Liver (tissue), 9 donors: ENCODE data around the gene PTPRD. TPM values are rescaled to one million over a fixed set of nuclear protein-coding genes. Genes with fewer than 3 reads are reported as not detected.

ENCODE experiments used
- DNase-seq: peaks from one replicate; pipeline ENCODE4 v3.0.0-alpha.2; 2017; ENCODE audit warnings: low spot score
- H3K27ac ChIP-seq, 2 donors: one replicate each; pipeline ENCODE4 v1.7.0; 2013; ENCODE audit warnings: inconsistent platforms in 2 of 2, low read length in 2 of 2, control low read depth in 1 of 2, low read depth in 1 of 2, mild to moderate bottlenecking in 1 of 2
- H3K27me3 ChIP-seq, 4 donors: one replicate each; pipeline versions ENCODE4 v1.6.1 to v1.7.0; 2013; ENCODE audit warnings: low read length in 3 of 4, inconsistent platforms in 1 of 4, mild to moderate bottlenecking in 1 of 4, moderate library complexity in 1 of 4; ENCODE audit not compliant: control insufficient read depth in 4 of 4, insufficient read depth in 4 of 4
- H3K36me3 ChIP-seq, 4 donors: one replicate each; pipeline versions ENCODE4 v1.6.1 to v1.7.0; 2013; ENCODE audit warnings: low read length in 3 of 4, mild to moderate bottlenecking in 3 of 4, low read depth in 1 of 4, moderate library complexity in 1 of 4; ENCODE audit not compliant: control insufficient read depth in 4 of 4, insufficient read depth in 3 of 4
- H3K4me1 ChIP-seq, 4 donors: one replicate each; pipeline versions ENCODE4 v1.6.1 to v1.7.0; 2013; ENCODE audit warnings: low read length in 3 of 4, mild to moderate bottlenecking in 3 of 4, moderate library complexity in 1 of 4; ENCODE audit not compliant: control insufficient read depth in 4 of 4, insufficient read depth in 4 of 4
- H3K4me3 ChIP-seq, 3 donors: one replicate each; pipeline versions ENCODE4 v1.6.1 to v1.7.0; 2013; ENCODE audit warnings: low read length in 3 of 3, control low read depth in 1 of 3, low read depth in 1 of 3, mild to moderate bottlenecking in 1 of 3
- H3K9ac ChIP-seq, 2 donors: one replicate each; pipeline ENCODE4 v1.7.0; 2013; ENCODE audit warnings: low read length in 2 of 2, mild to moderate bottlenecking in 2 of 2, moderate library complexity in 2 of 2, control low read depth in 1 of 2, low read depth in 1 of 2
- H3K9me3 ChIP-seq, 4 donors: one replicate each; pipeline versions ENCODE4 v1.6.1 to v1.7.0; 2013; ENCODE audit warnings: low read length in 3 of 4; ENCODE audit not compliant: control insufficient read depth in 4 of 4
- CTCF ChIP-seq: fragments of 150-350 bp; IDR thresholded peaks from 2 replicates; pipeline ENCODE4 v1.5.1; 2017; ENCODE audit warnings: improper control_type of control experiment, low read depth, low read length; ENCODE audit not compliant: missing input control
- EGR1 ChIP-seq, 2 donors: IDR thresholded peaks; 2 replicates each; pipeline ENCODE4 v1.6.1; 2016 to 2018; ENCODE audit warnings: antibody characterized with exemption in 2 of 2, low read depth in 2 of 2
- FOXA1 ChIP-seq: IDR thresholded peaks from 2 replicates; pipeline ENCODE4 v1.6.1; 2016; ENCODE audit warnings: antibody characterized with exemption
- FOXA2 ChIP-seq: IDR thresholded peaks from 2 replicates; pipeline ENCODE4 v1.6.1; 2016; ENCODE audit warnings: antibody characterized with exemption
- GABPA ChIP-seq, 2 donors: IDR thresholded peaks in 1 of 2; conservative IDR thresholded peaks in 1 of 2; 2 replicates each; pipeline ENCODE4 v1.6.1; 2016; ENCODE audit warnings: antibody characterized with exemption in 2 of 2, mild to moderate bottlenecking in 1 of 2, moderate library complexity in 1 of 2
- HNF4G ChIP-seq: IDR thresholded peaks from 2 replicates; pipeline ENCODE4 v1.6.1; 2016; ENCODE audit warnings: antibody characterized with exemption
- JUND ChIP-seq, 2 donors: IDR thresholded peaks; 2 replicates each; pipeline ENCODE4 v1.6.1; 2016; ENCODE audit warnings: antibody characterized with exemption in 2 of 2
- MAX ChIP-seq: IDR thresholded peaks from 2 replicates; pipeline ENCODE4 v1.6.1; 2016; ENCODE audit warnings: antibody characterized with exemption
- NR2F2 ChIP-seq: IDR thresholded peaks from 2 replicates; pipeline ENCODE4 v1.6.1; 2016; ENCODE audit warnings: antibody characterized with exemption
- RAD21 ChIP-seq, 2 donors: IDR thresholded peaks; 2 replicates each; pipeline ENCODE4 v1.6.1; 2016; ENCODE audit warnings: antibody characterized with exemption in 2 of 2, mild to moderate bottlenecking in 2 of 2
- RXRA ChIP-seq, 2 donors: IDR thresholded peaks; 2 replicates each; pipeline ENCODE4 v1.6.1; 2017 to 2018; ENCODE audit warnings: antibody characterized with exemption in 2 of 2, mild to moderate bottlenecking in 1 of 2
- SP1 ChIP-seq: IDR thresholded peaks from 2 replicates; pipeline ENCODE4 v1.6.1; 2018; ENCODE audit warnings: antibody characterized with exemption, mild to moderate bottlenecking
- TAF1 ChIP-seq: conservative IDR thresholded peaks from 2 replicates; pipeline ENCODE4 v1.6.1; 2016; ENCODE audit warnings: antibody characterized with exemption, mild to moderate bottlenecking
- YY1 ChIP-seq: IDR thresholded peaks from 2 replicates; pipeline ENCODE4 v1.6.1; 2016; ENCODE audit warnings: antibody characterized with exemption, mild to moderate bottlenecking
- ZBTB33 ChIP-seq: IDR thresholded peaks from 2 replicates; pipeline ENCODE4 v1.6.1; 2016; ENCODE audit warnings: antibody characterized with exemption
- WGBS: extraction: QIAGEN DNeasy Blood & Tissue Kit; methylation state at CpG from one replicate; pipeline ENCODE4 v1.1.7; 2013; 5-methylcytosine and 5-hydroxymethylcytosine counted together
- polyA plus RNA-seq, 2 donors: library from polyadenylated mRNA; stranded (reverse) in 1 of 2; unstranded in 1 of 2; fragments of 200-250 nt in 1 of 2; fragments of >200 nt in 1 of 2; fragmentation: Nextera tagmentation in 1 of 2; extraction: Ambion mirVana in 1 of 2; gene quantifications; one replicate each; pipeline versions ENCODE4 v1.2.1 to v1.2.3, GENCODE V29; 2013 to 2015
- total RNA-seq, 2 donors: library from RNA; depleted of rRNA; stranded (reverse); fragments of >200 nt; gene quantifications; one replicate each; pipeline ENCODE4 v1.2.3, GENCODE V29; 2014
- donor health status: healthy.
- donor health status: healthy.
- donor health status: healthy.
- donor health status: healthy.
- donor health status: healthy.

The PTPRD gene
- total and polyA plus RNA-seq, 4 donors: 0.78 to 34.2 (median 4.7) TPM

- no peaks in the 10 kb centered on the region for H3K36me3 ChIP-seq
- DNase-seq: no peak
These were observed 1724.2 kb downstream of the PTPRD start for GRCh38 chr9:8888591-8888990.

GRCh38 chr9:8887369-8887768, 1725.4 kb downstream of the PTPRD start:
- no peak overlapping the region for H3K4me3 ChIP-seq
- no peaks in the 10 kb centered on the region for H3K36me3 ChIP-seq
- no peak overlapping the region for H3K9ac ChIP-seq
- no peak for TF ChIP-seq CTCF
- TF ChIP-seq RAD21 (IDR thresholded peaks at IDR 0.05): no peak
- TF ChIP-seq JUND (IDR thresholded peaks at IDR 0.05): no peak
- no peak for TF ChIP-seq HNF4G
- no peak for TF ChIP-seq SP1
- no peak for TF ChIP-seq YY1
- no peak for TF ChIP-seq NR2F2
- no peaks in the 10 kb centered on the region for H3K4me1 ChIP-seq
- H3K9me3 ChIP-seq: no peaks in the 10 kb centered on the region
- 72% methylated on average over 1 of the region's 1 CpG for WGBS
- H3K27ac ChIP-seq: no peak overlapping the region
- no peak for DNase-seq
- H3K27me3 ChIP-seq: no peaks in the 10 kb centered on the region

More at GRCh38 chr9:8888591-8888990, 1724.2 kb downstream of the PTPRD start:
- WGBS: 79% methylated on average over 1 of the region's 1 CpG
- no peaks in the 10 kb centered on the region for H3K27me3 ChIP-seq
- TF ChIP-seq RXRA (IDR thresholded peaks at IDR 0.05) (no peak), JUND (IDR thresholded peaks at IDR 0.05) (no peak), YY1 (no peak), GABPA (IDR thresholded peaks at IDR 0.05 in 1 of 2, conservative IDR thresholded peaks at IDR 0.05 in 1 of 2) (no peak), SP1 (no peak), ZBTB33 (no peak), FOXA1 (no peak), MAX (no peak), TAF1 (no peak), CTCF (no peak), EGR1 (IDR thresholded peaks at IDR 0.05; ENCODE audit: low read depth in 2 of 2) (no peak), NR2F2 (no peak), FOXA2 (no peak)
- H3K4me3 ChIP-seq: no peak overlapping the region
- no peaks in the 10 kb centered on the region for H3K9me3 ChIP-seq
- no peak overlapping the region for H3K27ac ChIP-seq
- no peak overlapping the region for H3K9ac ChIP-seq
- H3K4me1 ChIP-seq: no peaks in the 10 kb centered on the region
